SH-SY5Y (cell line): ENCODE measurements around the gene CHIT1.

Experiments
- GATA2 ChIP-seq: IDR thresholded peaks from 2 replicates; pipeline ENCODE4 v1.6.1; 2011; ENCODE audit warnings: mild to moderate bottlenecking, low read depth, low read length
- GATA3 ChIP-seq: IDR thresholded peaks from 2 replicates; pipeline ENCODE4 v1.6.1; 2011; ENCODE audit warnings: low read depth, mild to moderate bottlenecking, low read length, moderate library complexity

GRCh38 chr1:203219171-203219570, 10.3 kb downstream of the CHIT1 start:
- TF ChIP-seq GATA2 (no peak), GATA3 (no peak)
